Measurements from ENCODE around the gene STARD3.
"Not testable (repeated sequence)": the region's sequence is repeated elsewhere in the genome, so short reads cannot be mapped to it uniquely, and the experiment has no call there.

Gene STARD3

DNA sequence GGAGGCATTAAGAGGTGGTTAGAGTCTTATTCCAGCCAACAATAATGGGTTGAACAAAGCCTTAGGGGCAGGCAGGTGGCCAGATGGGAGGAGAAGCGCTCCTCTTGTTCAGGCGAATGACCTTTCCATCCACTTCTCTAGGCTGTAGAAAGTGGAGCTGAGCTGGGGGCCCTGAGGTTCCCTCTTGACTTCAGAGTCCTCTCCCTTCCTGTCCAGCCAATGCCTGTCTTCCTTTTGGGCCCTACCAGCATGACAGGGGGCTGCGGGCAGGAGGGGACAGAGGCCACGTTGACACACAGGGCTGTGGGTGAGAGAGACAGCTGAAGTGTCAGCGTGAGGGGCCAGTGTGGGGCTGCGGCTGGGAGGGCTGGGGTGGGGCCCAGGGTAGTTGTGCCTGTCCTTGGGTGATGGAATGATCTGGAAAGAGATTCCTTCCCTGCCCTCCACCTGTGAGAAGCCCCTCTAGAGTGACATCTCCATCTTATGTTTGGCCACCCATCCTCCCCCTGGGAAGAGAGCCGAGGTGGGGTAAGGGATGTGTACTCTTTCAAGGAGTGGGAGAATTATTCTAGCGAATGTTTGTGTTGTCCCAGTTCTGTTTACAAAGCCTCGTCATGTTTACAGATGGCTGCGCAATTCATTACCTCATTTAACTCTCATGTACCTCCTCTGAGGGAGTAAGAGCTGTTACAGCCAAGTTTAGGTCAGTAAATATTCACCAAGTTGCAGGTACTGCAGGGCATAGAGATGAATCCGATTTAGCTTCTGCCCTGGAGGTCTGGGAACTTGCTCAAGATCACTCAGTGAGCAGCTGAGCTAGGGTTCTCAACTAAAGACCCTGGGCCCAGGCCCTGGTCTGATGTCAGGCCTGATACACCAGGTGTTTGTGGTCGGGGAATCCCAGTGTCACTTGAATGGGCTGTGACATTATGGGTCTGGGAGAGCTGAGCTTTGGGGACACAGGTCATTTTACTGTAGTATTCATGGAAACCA is 66.3 kb downstream of the STARD3 start:
- H3K4me3 ChIP-seq (ENCODE audit: low read length): no peak overlapping the region
- H3K4me1 ChIP-seq (ENCODE audit: insufficient read depth, low read length): peaks cover 28% of the 10 kb centered on the region

DNA sequence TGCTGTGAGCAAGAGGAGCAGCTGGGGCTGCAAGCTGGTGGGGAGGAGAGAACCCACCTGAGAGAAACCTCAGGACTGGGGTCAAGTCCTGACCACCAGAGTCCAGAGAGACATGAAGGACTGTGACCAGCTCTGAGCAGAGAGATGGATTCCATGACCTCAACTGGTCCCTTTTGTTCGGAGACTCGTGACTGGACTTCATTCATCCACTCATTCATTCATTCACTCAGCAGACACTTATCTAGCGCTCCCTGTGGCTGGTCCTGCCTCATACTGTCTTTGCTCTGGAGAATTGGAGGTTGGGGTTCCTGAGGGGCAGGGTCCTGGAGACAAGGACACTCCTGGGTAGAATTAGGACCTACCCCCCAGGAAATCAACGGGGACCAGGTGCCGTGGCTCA is 67.0 kb downstream of the STARD3 start:
- Histone ChIP-seq H2AFZ (ENCODE audit: low read depth, low read length) (no peak overlapping the region), H3K9me3 (ENCODE audit: low read length) (no peaks in the 10 kb centered on the region), H3K4me3 (ENCODE audit: low read length) (no peak overlapping the region), H3K27me3 (ENCODE audit: insufficient read depth, low read length) (no peaks in the 10 kb centered on the region), H3K4me1 (ENCODE audit: insufficient read depth, low read length) (peaks cover 28% of the 10 kb centered on the region), H3K36me3 (ENCODE audit: insufficient read depth, low read length) (peaks cover 28% of the 10 kb centered on the region)

More for the DNA sequence above, 66.3 kb downstream of the STARD3 start:
- Histone ChIP-seq H3K27me3 (ENCODE audit: insufficient read depth, low read length) (no peaks in the 10 kb centered on the region), H3K36me3 (ENCODE audit: insufficient read depth, low read length) (peaks cover 22% of the 10 kb centered on the region), H3K9me3 (ENCODE audit: low read length) (no peaks in the 10 kb centered on the region), H2AFZ (ENCODE audit: low read depth, low read length) (no peak overlapping the region)

DNA sequence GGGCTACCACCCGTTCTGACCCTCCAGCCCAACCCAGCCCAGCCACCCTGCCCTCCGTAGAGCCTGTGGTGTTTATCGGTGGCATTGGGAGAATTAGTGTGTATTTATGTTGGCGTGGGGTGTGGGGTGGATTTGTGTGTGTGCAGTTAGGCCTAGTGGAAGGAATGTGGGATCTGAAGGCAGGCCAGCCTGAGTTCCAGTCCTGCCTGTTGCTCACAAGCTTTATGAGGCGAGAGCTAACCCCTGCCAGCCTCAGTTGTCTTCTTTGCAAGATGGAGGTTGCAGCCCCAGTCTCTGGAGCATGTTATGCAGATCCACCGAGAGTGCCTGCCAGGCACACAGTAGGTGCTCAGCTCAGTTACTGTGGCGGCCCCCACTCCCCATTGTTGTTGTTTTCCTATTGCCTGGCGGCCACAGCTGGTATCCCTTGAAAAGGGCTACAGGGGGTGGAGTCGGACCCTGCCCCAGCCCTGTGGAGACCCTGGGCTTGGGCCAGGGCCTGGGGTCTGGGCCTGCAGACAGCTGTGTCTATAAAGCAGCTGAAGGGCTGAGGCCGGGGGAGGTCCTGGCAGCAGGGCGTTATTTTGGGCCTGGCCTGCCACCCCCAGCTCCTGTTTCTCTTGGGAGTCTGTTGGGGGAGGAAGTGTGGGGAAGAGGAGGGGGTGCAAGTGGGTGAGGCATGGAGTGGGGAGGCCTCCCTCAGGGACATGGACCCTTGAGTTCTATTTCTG is 68.0 kb downstream of the STARD3 start:
- Histone ChIP-seq H3K36me3 (ENCODE audit: insufficient read depth, low read length) (peaks cover 39% of the 10 kb centered on the region), H3K9me3 (ENCODE audit: low read length) (no peaks in the 10 kb centered on the region), H3K27me3 (ENCODE audit: insufficient read depth, low read length) (no peaks in the 10 kb centered on the region), H2AFZ (ENCODE audit: low read depth, low read length) (no peak overlapping the region), H3K4me3 (ENCODE audit: low read length) (no peak overlapping the region), H3K4me1 (ENCODE audit: insufficient read depth, low read length) (peaks cover 21% of the 10 kb centered on the region)

DNA sequence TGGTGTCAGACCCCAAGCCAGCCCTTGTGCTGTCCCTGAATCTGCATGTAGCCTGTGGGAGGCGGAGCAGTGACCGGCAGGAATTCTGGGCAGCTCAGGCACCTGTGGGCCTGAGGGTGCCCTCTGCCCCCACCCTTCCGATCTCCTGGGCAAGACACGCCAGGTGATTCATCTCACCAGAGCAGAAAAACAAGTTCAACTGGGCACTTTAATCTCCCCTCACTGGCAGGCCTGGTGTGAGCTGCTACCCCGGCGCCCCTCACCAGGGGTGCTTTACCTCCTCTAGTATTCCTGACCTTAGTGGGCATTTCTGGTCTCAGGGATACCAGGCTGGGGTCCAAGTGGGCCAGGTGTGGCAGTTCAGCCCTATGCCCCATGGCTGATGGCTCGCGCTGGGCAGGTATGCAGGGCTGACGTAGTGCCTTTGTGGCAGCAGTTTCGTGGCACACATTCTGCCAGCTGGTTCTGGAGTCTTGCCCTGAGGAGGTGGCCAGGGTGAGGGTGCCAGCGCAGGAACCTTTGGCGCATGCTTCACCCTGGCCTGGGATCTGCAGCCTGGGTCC is 68.9 kb downstream of the STARD3 start:
- H3K4me1 ChIP-seq (ENCODE audit: insufficient read depth, low read length): peaks cover 18% of the 10 kb centered on the region
- H3K27me3 ChIP-seq (ENCODE audit: insufficient read depth, low read length): no peaks in the 10 kb centered on the region
- H3K9me3 ChIP-seq (ENCODE audit: low read length): no peaks in the 10 kb centered on the region
- peaks cover 47% of the 10 kb centered on the region for H3K36me3 ChIP-seq (ENCODE audit: insufficient read depth, low read length)
- H3K4me3 ChIP-seq (ENCODE audit: low read length): no peak overlapping the region
- H2AFZ ChIP-seq (ENCODE audit: low read depth, low read length): no peak overlapping the region

DNA sequence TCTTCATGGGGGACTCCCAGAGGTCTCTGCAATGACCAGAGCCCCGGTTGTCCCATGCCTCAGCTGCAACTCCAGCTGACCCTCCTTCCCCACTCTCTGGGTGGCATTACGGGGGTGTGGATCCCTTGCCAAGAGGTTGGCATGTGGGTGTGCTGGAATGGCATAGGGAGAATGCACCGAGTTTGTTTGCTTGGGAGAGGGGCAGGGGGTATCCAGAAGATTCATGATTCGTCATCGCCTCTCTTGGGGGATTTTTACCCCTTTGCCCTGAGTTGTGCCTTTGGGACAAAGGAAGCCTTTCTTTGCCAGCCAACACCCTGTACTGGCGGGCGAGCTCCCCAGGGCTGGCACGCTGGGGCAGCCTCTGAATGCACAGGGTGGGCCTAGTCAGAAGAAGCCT is 69.4 kb downstream of the STARD3 start:
- peaks cover 13% of the 10 kb centered on the region for H3K4me1 ChIP-seq (ENCODE audit: insufficient read depth, low read length)
- H3K4me3 ChIP-seq (ENCODE audit: low read length): no peak overlapping the region
- no peak overlapping the region for H2AFZ ChIP-seq (ENCODE audit: low read depth, low read length)
- no peaks in the 10 kb centered on the region for H3K9me3 ChIP-seq (ENCODE audit: low read length)
- peaks cover 48% of the 10 kb centered on the region for H3K36me3 ChIP-seq (ENCODE audit: insufficient read depth, low read length)
- H3K27me3 ChIP-seq (ENCODE audit: insufficient read depth, low read length): no peaks in the 10 kb centered on the region

DNA sequence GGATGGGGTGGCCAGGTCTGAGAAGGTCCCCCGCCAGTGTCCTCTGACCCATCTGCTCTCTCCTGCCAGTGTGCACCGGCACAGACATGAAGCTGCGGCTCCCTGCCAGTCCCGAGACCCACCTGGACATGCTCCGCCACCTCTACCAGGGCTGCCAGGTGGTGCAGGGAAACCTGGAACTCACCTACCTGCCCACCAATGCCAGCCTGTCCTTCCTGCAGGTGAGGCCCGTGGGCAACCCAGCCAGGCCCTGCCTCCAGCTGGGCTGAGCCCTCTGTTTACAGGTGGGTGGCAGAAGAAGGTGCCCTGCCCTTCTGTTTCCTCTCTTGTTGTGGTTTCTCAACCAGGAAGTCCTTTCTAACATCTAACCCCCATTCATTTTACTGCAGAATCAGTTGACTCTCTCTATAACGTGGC is 70.0 kb downstream of the STARD3 start:
- no peak overlapping the region for H2AFZ ChIP-seq (ENCODE audit: low read depth, low read length)
- peaks cover 54% of the 10 kb centered on the region for H3K36me3 ChIP-seq (ENCODE audit: insufficient read depth, low read length)
- no peaks in the 10 kb centered on the region for H3K9me3 ChIP-seq (ENCODE audit: low read length)

DNA sequence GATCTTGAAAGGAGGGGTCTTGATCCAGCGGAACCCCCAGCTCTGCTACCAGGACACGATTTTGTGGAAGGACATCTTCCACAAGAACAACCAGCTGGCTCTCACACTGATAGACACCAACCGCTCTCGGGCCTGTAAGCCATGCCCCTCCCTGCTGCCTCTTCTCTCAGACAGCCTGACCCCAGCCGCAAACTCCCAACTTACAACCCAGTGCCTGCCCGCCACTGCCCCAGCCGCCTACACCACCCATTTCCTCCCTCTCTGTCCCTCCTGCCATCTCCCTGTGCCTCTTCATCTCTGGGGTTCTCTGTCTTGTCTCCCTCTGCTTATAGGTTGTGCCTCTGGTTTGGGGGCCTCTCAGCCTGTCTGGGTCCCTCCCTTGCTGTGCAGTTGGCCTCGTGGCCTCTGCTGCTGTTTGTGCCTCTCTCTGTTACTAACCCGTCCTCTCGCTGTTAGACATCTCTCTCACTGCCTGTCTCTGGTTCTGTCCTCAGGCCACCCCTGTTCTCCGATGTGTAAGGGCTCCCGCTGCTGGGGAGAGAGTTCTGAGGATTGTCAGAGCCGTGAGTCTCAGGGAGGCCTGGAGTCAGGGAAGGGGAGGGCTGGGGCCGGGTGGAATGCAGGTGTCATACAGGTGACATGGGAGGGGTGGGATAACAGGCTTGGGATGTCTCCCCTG is 72.5 kb downstream of the STARD3 start:
- Histone ChIP-seq H3K4me3 (ENCODE audit: low read length) (no peak overlapping the region), H3K36me3 (ENCODE audit: insufficient read depth, low read length) (peaks cover 62% of the 10 kb centered on the region), H2AFZ (ENCODE audit: low read depth, low read length) (no peak overlapping the region), H3K9me3 (ENCODE audit: low read length) (no peaks in the 10 kb centered on the region), H3K4me1 (ENCODE audit: insufficient read depth, low read length) (no peaks in the 10 kb centered on the region), H3K27me3 (ENCODE audit: insufficient read depth, low read length) (no peaks in the 10 kb centered on the region)

More for the DNA sequence above, 70.0 kb downstream of the STARD3 start:
- Histone ChIP-seq H3K27me3 (ENCODE audit: insufficient read depth, low read length) (no peaks in the 10 kb centered on the region), H3K4me1 (ENCODE audit: insufficient read depth, low read length) (peaks cover 8% of the 10 kb centered on the region), H3K4me3 (ENCODE audit: low read length) (no peak overlapping the region)

DNA sequence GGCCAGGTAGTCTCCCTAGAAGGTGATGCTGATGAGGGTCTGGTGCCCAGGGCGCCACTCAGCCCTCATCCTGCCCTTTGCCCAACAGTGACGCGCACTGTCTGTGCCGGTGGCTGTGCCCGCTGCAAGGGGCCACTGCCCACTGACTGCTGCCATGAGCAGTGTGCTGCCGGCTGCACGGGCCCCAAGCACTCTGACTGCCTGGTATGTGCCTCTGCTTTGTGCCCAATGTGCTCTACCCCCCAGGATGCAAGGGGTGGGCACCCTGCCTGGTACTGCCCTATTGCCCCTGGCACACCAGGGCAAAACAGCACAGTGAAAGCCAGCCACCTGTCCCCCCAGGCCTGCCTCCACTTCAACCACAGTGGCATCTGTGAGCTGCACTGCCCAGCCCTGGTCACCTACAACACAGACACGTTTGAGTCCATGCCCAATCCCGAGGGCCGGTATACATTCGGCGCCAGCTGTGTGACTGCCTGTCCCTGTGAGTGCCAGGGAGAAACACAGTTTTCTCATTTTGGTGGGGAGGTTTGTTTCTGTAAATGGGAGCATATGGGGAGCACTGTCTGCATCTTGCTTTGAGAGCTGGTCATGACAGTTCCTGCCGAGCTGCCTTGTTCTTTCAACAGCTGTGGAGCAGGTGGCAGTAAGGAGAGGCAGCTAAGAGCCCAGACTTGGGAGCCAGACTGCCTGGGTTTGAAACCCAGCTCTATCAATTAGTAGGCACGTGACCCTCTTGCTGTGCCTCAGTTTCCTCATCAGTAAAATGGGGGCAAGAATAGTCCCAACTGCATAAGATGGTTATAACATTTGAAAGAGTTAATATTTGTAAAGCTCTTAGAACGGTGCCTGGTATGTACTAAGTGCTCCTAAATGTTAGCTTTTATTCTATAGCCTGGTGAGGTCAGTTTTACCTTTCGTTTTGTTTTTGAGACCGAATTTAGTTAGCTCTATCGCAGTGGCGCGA is 73.3 kb downstream of the STARD3 start:
- Histone ChIP-seq H3K27me3 (ENCODE audit: insufficient read depth, low read length) (no peaks in the 10 kb centered on the region), H3K9me3 (ENCODE audit: low read length) (no peaks in the 10 kb centered on the region), H3K36me3 (ENCODE audit: insufficient read depth, low read length) (peaks cover 63% of the 10 kb centered on the region), H3K4me1 (ENCODE audit: insufficient read depth, low read length) (no peaks in the 10 kb centered on the region), H3K4me3 (ENCODE audit: low read length) (no peak overlapping the region), H2AFZ (ENCODE audit: low read depth, low read length) (no peak overlapping the region)

DNA sequence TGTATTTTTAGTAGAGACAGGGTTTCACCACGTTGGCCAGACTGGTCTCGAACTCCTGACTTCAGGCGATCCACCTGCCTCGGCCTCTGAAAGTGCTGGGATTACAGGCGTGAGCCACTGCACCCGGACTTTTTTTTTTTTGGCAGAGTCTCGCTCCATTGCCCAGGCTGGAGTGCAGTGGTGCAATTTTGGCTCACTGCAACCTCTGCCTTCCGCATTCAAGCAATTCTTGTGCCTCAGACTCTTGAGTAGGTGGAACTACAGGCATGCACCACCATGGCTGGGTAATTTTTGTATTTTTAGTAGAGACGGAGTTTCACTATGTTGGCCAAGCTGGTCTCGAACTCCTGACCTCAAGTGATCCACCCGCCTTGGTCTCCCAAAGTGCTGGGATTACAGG is 74.1 kb downstream of the STARD3 start:
- H3K9me3 ChIP-seq (ENCODE audit: low read length); H3K4me1 ChIP-seq (ENCODE audit: insufficient read depth, low read length): not testable (repeated sequence)
- H3K36me3 ChIP-seq (ENCODE audit: insufficient read depth, low read length): peaks cover 71% of the 10 kb centered on the region

DNA sequence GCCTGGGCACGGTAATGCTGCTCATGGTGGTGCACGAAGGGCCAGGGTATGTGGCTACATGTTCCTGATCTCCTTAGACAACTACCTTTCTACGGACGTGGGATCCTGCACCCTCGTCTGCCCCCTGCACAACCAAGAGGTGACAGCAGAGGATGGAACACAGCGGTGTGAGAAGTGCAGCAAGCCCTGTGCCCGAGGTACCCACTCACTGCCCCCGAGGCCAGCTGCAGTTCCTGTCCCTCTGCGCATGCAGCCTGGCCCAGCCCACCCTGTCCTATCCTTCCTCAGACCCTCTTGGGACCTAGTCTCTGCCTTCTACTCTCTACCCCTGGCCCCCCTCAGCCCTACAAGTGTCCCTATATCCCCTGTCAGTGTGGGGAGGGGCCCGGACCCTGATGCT is 74.9 kb downstream of the STARD3 start:
- Histone ChIP-seq H3K4me3 (ENCODE audit: low read length) (no peak overlapping the region), H3K27me3 (ENCODE audit: insufficient read depth, low read length) (no peaks in the 10 kb centered on the region), H3K4me1 (ENCODE audit: insufficient read depth, low read length) (no peaks in the 10 kb centered on the region), H3K9me3 (ENCODE audit: low read length) (no peaks in the 10 kb centered on the region), H2AFZ (ENCODE audit: low read depth, low read length) (no peak overlapping the region), H3K36me3 (ENCODE audit: insufficient read depth, low read length) (peaks cover 74% of the 10 kb centered on the region)

More for the DNA sequence above, 74.1 kb downstream of the STARD3 start:
- H2AFZ ChIP-seq (ENCODE audit: low read depth, low read length); H3K4me3 ChIP-seq (ENCODE audit: low read length); H3K27me3 ChIP-seq (ENCODE audit: insufficient read depth, low read length): not testable (repeated sequence)

All from neuron (in vitro differentiated cells).